Smooth muscle cell (in vitro differentiated cells): ENCODE measurements around the gene CTNNA2. TPM values are rescaled to one million over a fixed set of nuclear protein-coding genes. Genes with fewer than 3 reads are reported as not detected.

ENCODE experiments used
- DNase-seq: peaks from one replicate; lab custom pipeline; 2025; ENCODE audit not compliant: unreplicated experiment; lab: John Stamatoyannopoulos, UW
- H2AFZ ChIP-seq: fragments of 200-600 bp; sonication (generic); 2 replicates; pipeline ENCODE4 v1.6.0; 2016; ENCODE audit warnings: antibody characterized with exemption, low read depth, mild to moderate bottlenecking
- H3F3A ChIP-seq: fragments of 200-600 bp; sonication (generic); 2 replicates; pipeline ENCODE4 v1.6.0; 2017; ENCODE audit warnings: antibody characterized with exemption, low read depth
- H3K27ac ChIP-seq: fragments of 200-600 bp; sonication (generic); 2 replicates; pipeline ENCODE4 v1.5.1; 2016; ENCODE audit warnings: low read depth, mild to moderate bottlenecking
- H3K27me3 ChIP-seq: fragments of 200-600 bp; sonication (generic); 2 replicates; pipeline ENCODE4 v1.6.1; 2016; ENCODE audit warnings: low read depth, mild to moderate bottlenecking
- H3K36me3 ChIP-seq: fragments of 200-600 bp; sonication (generic); 2 replicates; pipeline ENCODE4 v1.5.1; 2016; ENCODE audit warnings: low read depth
- H3K4me1 ChIP-seq: fragments of 200-600 bp; sonication (generic); 2 replicates; pipeline ENCODE4 v1.5.1; 2016; ENCODE audit warnings: low read depth
- H3K4me2 ChIP-seq: fragments of 200-600 bp; sonication (generic); 2 replicates; pipeline ENCODE4 v1.6.0; 2016; ENCODE audit warnings: mild to moderate bottlenecking
- H3K4me3 ChIP-seq: fragments of 200-600 bp; sonication (generic); 2 replicates; pipeline ENCODE4 v1.5.1; 2016; ENCODE audit warnings: mild to moderate bottlenecking
- H3K79me2 ChIP-seq: fragments of 200-600 bp; sonication (generic); 2 replicates; pipeline ENCODE4 v1.6.0; 2016; ENCODE audit warnings: low read depth, mild to moderate bottlenecking
- H3K9ac ChIP-seq: fragments of 200-600 bp; sonication (generic); 2 replicates; pipeline ENCODE4 v1.6.0; 2016; ENCODE audit warnings: low read depth
- H3K9me3 ChIP-seq: fragments of 200-600 bp; sonication (generic); replicated peaks from 2 replicates; pipeline ENCODE4 v1.5.1; 2016; ENCODE audit warnings: low read depth
- H4K20me1 ChIP-seq: fragments of 200-600 bp; sonication (generic); 2 replicates; pipeline ENCODE4 v1.6.0; 2016; ENCODE audit warnings: low read depth
- CTCF ChIP-seq: fragments of 200-600 bp; sonication (generic); IDR thresholded peaks from 2 replicates; pipeline ENCODE4 v1.5.1; 2017; ENCODE audit warnings: borderline replicate concordance, mild to moderate bottlenecking, antibody characterized with exemption; ENCODE audit not compliant: insufficient read depth, poor library complexity, severe bottlenecking
- WGBS: methylation state at CpG from one replicate; pipeline ENCODE4 v1.1.7; 2016; ENCODE audit warnings: low lambda C conversion rate; 5-methylcytosine and 5-hydroxymethylcytosine counted together
- polyA plus RNA-seq: library from polyadenylated mRNA; unstranded; fragments of >200 nt; fragmentation: Nextera tagmentation; extraction: Ambion mirVana; gene quantifications from 2 replicates; pipeline ENCODE4 v1.2.1, GENCODE V29; 2016
- total RNA-seq: library from RNA; depleted of rRNA; stranded (reverse); fragments of >200 nt; gene quantifications from 2 replicates; pipeline ENCODE4 v1.2.3, GENCODE V29; 2014

CTNNA2 gene
- total and polyA plus RNA-seq, 2 experiments from 2014 or later: not detected

GRCh38 chr2:80496346-80496745 lies 983.5 kb downstream of the CTNNA2 start:
- Histone ChIP-seq H3F3A (no peaks in the 10 kb centered on the region), H3K9me3 (no peaks in the 10 kb centered on the region), H2AFZ (no peak overlapping the region), H3K4me2 (peak overlapping the region; percentile 51), H3K4me3 (no peak overlapping the region), H3K9ac (no peak overlapping the region), H3K36me3 (no peaks in the 10 kb centered on the region), H3K27me3 (peaks cover 5% of the 10 kb centered on the region), H3K4me1 (no peaks in the 10 kb centered on the region), H4K20me1 (no peaks in the 10 kb centered on the region), H3K27ac (peak overlapping the region; percentile 72), H3K79me2 (no peaks in the 10 kb centered on the region)
- WGBS: 60% methylated on average over 2 of the region's 2 CpGs
- DNase-seq: no peak
- no peak for TF ChIP-seq CTCF

DNA sequence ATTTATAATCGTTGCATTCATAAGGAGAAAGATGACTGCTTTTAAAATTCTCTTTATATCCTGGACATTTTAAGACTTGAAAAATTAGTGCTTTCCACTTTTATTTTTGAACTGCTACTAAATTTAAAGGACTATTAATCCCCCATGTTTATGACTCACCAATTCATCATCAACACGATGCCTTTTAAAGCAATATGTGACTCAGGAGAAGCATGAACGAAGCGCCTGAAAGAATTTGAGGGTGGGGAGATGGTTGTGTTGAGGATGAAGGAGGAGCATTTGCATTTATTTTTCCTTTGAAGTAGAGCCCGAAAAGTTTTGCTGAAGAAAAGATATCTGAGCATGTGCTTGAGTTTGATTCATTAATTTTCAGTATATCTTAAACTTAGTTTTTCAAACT lies 983.9 kb downstream of the CTNNA2 start:
- Histone ChIP-seq H3K9ac (no peak overlapping the region), H3K4me1 (no peaks in the 10 kb centered on the region), H3K36me3 (no peaks in the 10 kb centered on the region), H3F3A (no peaks in the 10 kb centered on the region), H4K20me1 (no peaks in the 10 kb centered on the region), H3K79me2 (no peaks in the 10 kb centered on the region), H3K4me2 (peak overlapping the region; percentile 51), H3K4me3 (no peak overlapping the region), H2AFZ (peak overlapping the region; percentile 37), H3K27ac (peak overlapping the region; percentile 72), H3K9me3 (no peaks in the 10 kb centered on the region), H3K27me3 (peaks cover 5% of the 10 kb centered on the region)
- DNase-seq: no peak
- 28% methylated on average over 5 of the region's 5 CpGs for WGBS
- no peak for TF ChIP-seq CTCF

DNA sequence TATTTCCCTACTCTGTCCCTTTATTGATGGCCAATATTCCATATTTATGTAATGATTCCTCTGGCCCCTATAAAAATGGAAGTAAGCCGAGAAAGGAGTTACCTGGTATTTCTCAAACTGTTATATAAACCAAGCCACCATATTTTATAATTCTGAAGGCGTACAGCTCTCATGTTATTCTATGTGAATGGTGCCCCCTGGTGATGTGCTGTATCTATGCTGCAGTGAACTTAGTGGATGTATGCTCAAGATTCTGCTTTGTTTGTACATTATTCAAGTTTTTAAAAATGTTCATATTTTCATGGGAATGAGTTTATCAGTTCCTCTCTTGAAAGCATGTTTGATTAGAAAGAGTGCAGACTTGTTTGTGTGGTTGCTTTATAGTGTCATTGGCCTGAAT lies 986.2 kb downstream of the CTNNA2 start:
- Histone ChIP-seq H3K4me2 (no peak overlapping the region), H3K27me3 (peaks cover 5% of the 10 kb centered on the region), H3K9ac (no peak overlapping the region), H4K20me1 (no peaks in the 10 kb centered on the region), H3K4me3 (no peak overlapping the region), H3K9me3 (no peaks in the 10 kb centered on the region), H3K79me2 (no peaks in the 10 kb centered on the region), H3F3A (no peaks in the 10 kb centered on the region), H3K27ac (no peak overlapping the region), H3K4me1 (no peaks in the 10 kb centered on the region), H2AFZ (no peak overlapping the region), H3K36me3 (no peaks in the 10 kb centered on the region)
- DNase-seq: no peak
- peak; percentile 74 for TF ChIP-seq CTCF
- 50% methylated on average over 2 of the region's 2 CpGs for WGBS

- Histone ChIP-seq H3K27ac (no peak overlapping the region), H2AFZ (no peak overlapping the region), H3K79me2 (no peaks in the 10 kb centered on the region), H3K9ac (no peak overlapping the region), H3K4me2 (no peak overlapping the region), H3F3A (no peaks in the 10 kb centered on the region), H3K27me3 (peaks cover 5% of the 10 kb centered on the region), H3K4me3 (no peak overlapping the region), H3K36me3 (no peaks in the 10 kb centered on the region), H3K9me3 (no peaks in the 10 kb centered on the region), H4K20me1 (no peaks in the 10 kb centered on the region), H3K4me1 (no peaks in the 10 kb centered on the region)
- no peak for DNase-seq
- no peak for TF ChIP-seq CTCF
These were observed 989.2 kb downstream of the CTNNA2 start for GRCh38 chr2:80501874-80502624.
